HL-60 (cell line): ENCODE data around the gene ZMIZ1.

Experiments used
- CTCF ChIP-seq: IDR thresholded peaks from one replicate; pipeline ENCODE4 v1.5.1; 2011; ENCODE audit warnings: low read length, control low read depth, inconsistent platforms; ENCODE audit not compliant: insufficient read depth
- GABPA ChIP-seq: IDR thresholded peaks from 2 replicates; pipeline ENCODE4 v1.6.1; 2012; ENCODE audit warnings: low read depth
- POLR2AphosphoS5 ChIP-seq: IDR thresholded peaks from 2 replicates; pipeline ENCODE4 v1.6.1; 2012; ENCODE audit warnings: low read depth
- TF ChIP-seq, protein P1 (sequence below): IDR thresholded peaks from 2 replicates; pipeline ENCODE4 v1.6.1; 2012; ENCODE audit warnings: low read depth; ENCODE audit not compliant: insufficient replicate concordance

DNA sequence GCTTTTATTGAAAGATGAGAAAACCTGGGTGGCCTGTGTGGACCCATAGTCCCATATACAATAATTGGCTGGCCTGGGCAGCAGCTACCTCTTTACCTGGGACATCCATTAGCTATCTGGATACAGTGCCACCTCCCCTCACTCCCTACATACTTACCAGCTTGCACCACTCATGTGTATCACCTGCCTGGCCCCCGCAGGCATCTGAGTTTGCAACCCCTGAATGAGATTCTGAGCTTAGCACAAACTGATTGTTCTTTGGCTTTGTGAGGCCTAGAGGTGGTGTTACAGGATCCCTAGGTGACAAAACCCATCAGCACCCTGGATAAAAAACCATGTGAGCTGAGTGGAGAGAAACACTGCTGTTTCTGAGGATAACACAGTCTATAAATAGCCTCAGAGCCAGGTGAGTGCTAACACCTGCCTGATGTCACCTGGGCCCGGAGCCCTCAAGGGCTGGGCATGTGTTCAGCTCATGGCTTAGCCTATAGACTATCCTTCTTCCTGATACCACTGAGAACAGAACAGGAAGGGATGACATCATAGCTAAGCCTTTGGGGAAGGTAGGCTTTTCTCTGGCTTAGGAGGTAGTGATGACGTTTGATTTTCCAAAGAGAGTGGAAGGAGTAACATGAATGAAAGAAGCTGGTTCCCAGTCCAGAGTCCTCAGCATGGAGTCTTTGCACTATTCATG lies 275.9 kb downstream of the ZMIZ1 start:
- TF ChIP-seq CTCF (no peak), POLR2AphosphoS5 (no peak), GABPA (no peak)
- TF ChIP-seq, protein P1, sequence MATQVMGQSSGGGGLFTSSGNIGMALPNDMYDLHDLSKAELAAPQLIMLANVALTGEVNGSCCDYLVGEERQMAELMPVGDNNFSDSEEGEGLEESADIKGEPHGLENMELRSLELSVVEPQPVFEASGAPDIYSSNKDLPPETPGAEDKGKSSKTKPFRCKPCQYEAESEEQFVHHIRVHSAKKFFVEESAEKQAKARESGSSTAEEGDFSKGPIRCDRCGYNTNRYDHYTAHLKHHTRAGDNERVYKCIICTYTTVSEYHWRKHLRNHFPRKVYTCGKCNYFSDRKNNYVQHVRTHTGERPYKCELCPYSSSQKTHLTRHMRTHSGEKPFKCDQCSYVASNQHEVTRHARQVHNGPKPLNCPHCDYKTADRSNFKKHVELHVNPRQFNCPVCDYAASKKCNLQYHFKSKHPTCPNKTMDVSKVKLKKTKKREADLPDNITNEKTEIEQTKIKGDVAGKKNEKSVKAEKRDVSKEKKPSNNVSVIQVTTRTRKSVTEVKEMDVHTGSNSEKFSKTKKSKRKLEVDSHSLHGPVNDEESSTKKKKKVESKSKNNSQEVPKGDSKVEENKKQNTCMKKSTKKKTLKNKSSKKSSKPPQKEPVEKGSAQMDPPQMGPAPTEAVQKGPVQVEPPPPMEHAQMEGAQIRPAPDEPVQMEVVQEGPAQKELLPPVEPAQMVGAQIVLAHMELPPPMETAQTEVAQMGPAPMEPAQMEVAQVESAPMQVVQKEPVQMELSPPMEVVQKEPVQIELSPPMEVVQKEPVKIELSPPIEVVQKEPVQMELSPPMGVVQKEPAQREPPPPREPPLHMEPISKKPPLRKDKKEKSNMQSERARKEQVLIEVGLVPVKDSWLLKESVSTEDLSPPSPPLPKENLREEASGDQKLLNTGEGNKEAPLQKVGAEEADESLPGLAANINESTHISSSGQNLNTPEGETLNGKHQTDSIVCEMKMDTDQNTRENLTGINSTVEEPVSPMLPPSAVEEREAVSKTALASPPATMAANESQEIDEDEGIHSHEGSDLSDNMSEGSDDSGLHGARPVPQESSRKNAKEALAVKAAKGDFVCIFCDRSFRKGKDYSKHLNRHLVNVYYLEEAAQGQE, result no peak
